ENCODE data around the gene ARHGEF16. TPM values are rescaled to one million over a fixed set of nuclear protein-coding genes. Genes with fewer than 3 reads are reported as not detected.

The ARHGEF16 gene
- total RNA-seq, 2 experiments from 2014 or later: 0.11 to 0.22 TPM

- ATAC-seq (ENCODE audit: poor library complexity) (no peak), DNase-seq (no peak)
- intact Hi-C loops (cut with DNase I, micrococcal nuclease): loop anchor here in 1 of 2 experiments (5.0 kb wide), 1 partner anchor 352 kb away; no protein-coding TSS in a partner anchor
- Histone ChIP-seq H3K4me3 (ENCODE audit: low read length) (no peak overlapping the region), H3K9me3 (ENCODE audit: control insufficient read depth in 1 of 2, insufficient read depth in 1 of 2, low read length in 2 of 2) (peaks cover 0 to 31% of the 10 kb centered on the region in 2 experiments), H3K27ac (ENCODE audit: low read depth in 1 of 2, low read length in 2 of 2) (no peak overlapping the region), H3K27me3 (ENCODE audit: control insufficient read depth in 1 of 2, insufficient read depth in 2 of 2, low read length in 2 of 2) (peaks cover 19 to 21% of the 10 kb centered on the region in 2 experiments), H3K36me3 (ENCODE audit: insufficient read depth, low read length) (no peaks in the 10 kb centered on the region), H3K4me1 (ENCODE audit: insufficient read depth, low read length) (peaks cover 21% of the 10 kb centered on the region)
- CTCF ChIA-PET: no interaction called here
- Mint-ChIP-seq H3K27me3 (peaks cover 18% of the 10 kb centered on the region), H3K36me3 (ENCODE audit: low read depth) (no peaks in the 10 kb centered on the region), H3K27ac (no peak overlapping the region), H3K4me3 (no peak overlapping the region), H3K4me1 (ENCODE audit: low read depth) (peaks cover 3% of the 10 kb centered on the region), H3K9me3 (no peaks in the 10 kb centered on the region)
- POLR2A ChIA-PET: no interaction called here
- TF ChIP-seq CTCF (IDR thresholded peaks at IDR 0.05): no peak
Observed at GRCh38 chr1:3450202-3450863, 4.1 kb upstream of the ARHGEF16 start.

DNA sequence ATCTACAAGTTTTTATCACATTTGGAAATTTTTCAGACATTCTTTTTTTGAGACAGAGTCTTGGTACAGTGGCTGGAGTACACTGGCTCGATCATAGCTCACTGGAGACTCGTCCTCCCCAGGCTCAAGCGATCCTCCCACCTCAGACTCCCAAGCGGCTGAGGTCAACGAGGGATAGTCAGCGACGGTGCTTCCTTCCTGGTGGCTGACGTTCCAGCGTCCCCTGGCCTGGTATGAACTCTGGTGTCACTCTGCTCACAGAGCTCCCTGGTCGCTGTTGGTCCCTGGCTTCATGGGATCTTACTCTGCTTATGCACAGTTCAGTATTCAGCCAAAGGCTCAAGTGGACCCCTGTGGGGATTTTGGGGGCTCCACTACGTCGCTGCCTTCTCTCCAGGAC is 3.5 kb upstream of the ARHGEF16 start:
- Mint-ChIP-seq H3K4me3 (no peak overlapping the region), H3K9me3 (no peaks in the 10 kb centered on the region), H3K27ac (no peak overlapping the region), H3K36me3 (ENCODE audit: low read depth) (no peaks in the 10 kb centered on the region), H3K4me1 (ENCODE audit: low read depth) (peaks cover 3% of the 10 kb centered on the region), H3K27me3 (peaks cover 18% of the 10 kb centered on the region)
- no peak for TF ChIP-seq CTCF (IDR thresholded peaks at IDR 0.05)
- H3K4me1 ChIP-seq (ENCODE audit: insufficient read depth, low read length): peaks cover 22% of the 10 kb centered on the region
- ATAC-seq (ENCODE audit: poor library complexity) (no peak), DNase-seq (no peak)
- peaks cover 19 to 21% of the 10 kb centered on the region in 2 experiments for H3K27me3 ChIP-seq (ENCODE audit: control insufficient read depth in 1 of 2, insufficient read depth in 2 of 2, low read length in 2 of 2)
- H3K36me3 ChIP-seq (ENCODE audit: insufficient read depth, low read length): no peaks in the 10 kb centered on the region
- H3K9me3 ChIP-seq (ENCODE audit: control insufficient read depth in 1 of 2, insufficient read depth in 1 of 2, low read length in 2 of 2): peaks cover 0 to 26% of the 10 kb centered on the region in 2 experiments
- ChIA-PET POLR2A (no interaction called here), CTCF (no interaction called here)
- intact Hi-C loops (cut with DNase I, micrococcal nuclease): loop anchor here in 1 of 2 experiments (5.0 kb wide), 1 partner anchor 351 kb away; no protein-coding TSS in a partner anchor
- no peak overlapping the region for H3K4me3 ChIP-seq (ENCODE audit: low read length)
- H3K27ac ChIP-seq (ENCODE audit: low read depth in 1 of 2, low read length in 2 of 2): no peak overlapping the region

DNA sequence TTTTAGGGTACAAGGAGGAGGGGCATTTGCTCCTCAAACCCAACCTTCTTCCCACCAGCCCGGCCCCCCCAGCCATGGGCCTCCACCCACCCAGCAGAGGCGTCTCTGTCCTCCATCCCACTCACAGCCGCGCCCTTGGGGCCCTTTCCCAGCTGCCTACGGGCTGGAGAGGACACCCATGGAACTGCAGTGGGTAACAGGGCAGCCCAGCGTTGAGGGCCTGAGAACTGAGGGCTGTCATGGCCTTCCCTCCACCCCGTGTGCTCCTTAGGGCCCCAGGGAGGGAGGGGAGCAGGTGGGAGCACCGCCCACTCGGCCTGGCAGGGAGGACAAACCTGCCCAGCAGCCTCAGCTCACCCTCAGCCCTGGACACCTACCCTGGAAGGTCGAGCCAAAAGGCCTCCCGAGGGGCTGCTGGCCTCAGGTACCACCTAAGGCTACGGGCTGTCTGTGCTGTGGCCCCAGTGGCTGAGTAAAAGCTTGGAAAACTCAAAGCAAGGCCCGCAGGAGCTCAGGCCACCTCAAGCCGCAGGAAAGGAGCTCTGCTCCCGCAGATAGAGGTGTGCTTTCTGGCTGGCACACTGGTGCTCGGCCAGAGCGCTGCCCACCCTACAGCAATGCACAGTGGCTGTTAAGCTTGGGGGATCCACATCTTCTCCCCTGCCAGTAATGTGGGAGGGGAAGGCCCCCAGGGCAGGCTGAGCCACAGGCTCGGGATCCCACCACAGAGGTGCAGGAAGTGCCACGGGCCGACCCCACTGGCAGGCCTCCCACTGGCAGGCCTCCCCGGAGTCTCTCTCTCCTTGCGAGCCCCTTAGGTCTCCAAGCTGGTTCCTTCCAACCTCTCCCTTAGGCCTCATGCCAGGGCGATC is 2.2 kb upstream of the ARHGEF16 start:
- Histone ChIP-seq H3K27me3 (ENCODE audit: control insufficient read depth in 1 of 2, insufficient read depth in 2 of 2, low read length in 2 of 2) (peaks cover 19 to 21% of the 10 kb centered on the region in 2 experiments), H3K4me1 (ENCODE audit: insufficient read depth, low read length) (peaks cover 22% of the 10 kb centered on the region), H3K36me3 (ENCODE audit: insufficient read depth, low read length) (no peaks in the 10 kb centered on the region), H3K27ac (ENCODE audit: low read depth in 1 of 2, low read length in 2 of 2) (no peak overlapping the region), H3K9me3 (ENCODE audit: control insufficient read depth in 1 of 2, insufficient read depth in 1 of 2, low read length in 2 of 2) (peaks cover 0 to 22% of the 10 kb centered on the region in 2 experiments), H3K4me3 (ENCODE audit: low read length) (no peak overlapping the region)
- intact Hi-C loops (cut with DNase I, micrococcal nuclease): loop anchor here (2.0 to 5.0 kb wide), 3 partner anchors 31 to 351 kb away; no protein-coding TSS in a partner anchor
- Mint-ChIP-seq H3K4me3 (no peak overlapping the region), H3K27me3 (peaks cover 18% of the 10 kb centered on the region), H3K9me3 (no peaks in the 10 kb centered on the region), H3K27ac (no peak overlapping the region), H3K4me1 (ENCODE audit: low read depth) (peaks cover 3% of the 10 kb centered on the region), H3K36me3 (ENCODE audit: low read depth) (no peaks in the 10 kb centered on the region)
- ATAC-seq (ENCODE audit: poor library complexity): no peak
- ChIA-PET CTCF (interaction anchor here (0.8 to 1.5 kb wide), 11 partner anchors 8 to 350 kb away, joined by 3 to 23 read pairs (median 4); no protein-coding TSS in a partner anchor), POLR2A (interaction anchor here (0.9 to 1.2 kb wide), 4 partner anchors 34 to 272 kb away, joined by 3 to 8 read pairs (median 6); no protein-coding TSS in a partner anchor)
- TF ChIP-seq CTCF (IDR thresholded peaks at IDR 0.05): no peak
- DNase-seq: no peak

Measured in CD4-positive, alpha-beta T cell (primary cell).